Mesenchymal stem cell (in vitro differentiated cells and primary cell): ENCODE data around the gene AGTPBP1.

Experiments used
- DNase-seq: peaks from one replicate; pipeline ENCODE4 v3.0.0-alpha.2; 2013
- H2AFZ ChIP-seq: one replicate; pipeline ENCODE4 v1.6.1; 2013; ENCODE audit warnings: low read depth, mild to moderate bottlenecking, control low read depth, inconsistent platforms, low read length, moderate library complexity
- H2AK5ac ChIP-seq: 2 replicates; pipeline ENCODE4 v1.6.1; 2013; ENCODE audit warnings: low read length, moderate library complexity, mild to moderate bottlenecking, inconsistent platforms; ENCODE audit not compliant: severe bottlenecking
- H2BK120ac ChIP-seq: one replicate; pipeline ENCODE4 v1.6.1; 2013; ENCODE audit warnings: low read depth, mild to moderate bottlenecking, inconsistent platforms, low read length, moderate library complexity
- H2BK12ac ChIP-seq, 2 experiments: one replicate each; pipeline ENCODE4 v1.6.1; 2013; ENCODE audit warnings: inconsistent platforms in 2 of 2, low read length in 2 of 2, mild to moderate bottlenecking in 2 of 2, moderate library complexity in 2 of 2, control low read depth in 1 of 2
- H2BK15ac ChIP-seq: one replicate; pipeline ENCODE4 v1.6.1; 2013; ENCODE audit warnings: mild to moderate bottlenecking, low read depth, inconsistent platforms; ENCODE audit not compliant: poor library complexity, severe bottlenecking
- H2BK5ac ChIP-seq: 2 replicates; pipeline ENCODE4 v1.6.1; 2013; ENCODE audit warnings: low read depth, mild to moderate bottlenecking, low read length, control low read depth, inconsistent platforms; ENCODE audit not compliant: poor library complexity, severe bottlenecking
- H3K14ac ChIP-seq, 2 experiments: one replicate each; pipeline ENCODE4 v1.6.1; 2013; ENCODE audit warnings: inconsistent platforms in 2 of 2, low read length in 2 of 2, control low read depth in 1 of 2, mild to moderate bottlenecking in 1 of 2, moderate library complexity in 1 of 2
- H3K18ac ChIP-seq, 2 experiments: one replicate each; pipeline ENCODE4 v1.6.1; 2013; ENCODE audit warnings: inconsistent platforms in 2 of 2, low read length in 2 of 2, control low read depth in 1 of 2, low read depth in 1 of 2, mild to moderate bottlenecking in 1 of 2
- H3K23ac ChIP-seq, 2 experiments: one replicate each; pipeline ENCODE4 v1.6.1; 2013; ENCODE audit warnings: inconsistent platforms in 2 of 2, low read length in 2 of 2, mild to moderate bottlenecking in 2 of 2, moderate library complexity in 2 of 2, control low read depth in 1 of 2
- H3K27ac ChIP-seq: 2 replicates; pipeline ENCODE4 v1.5.1; 2013; ENCODE audit warnings: mild to moderate bottlenecking, moderate library complexity, low read length, control low read depth, inconsistent platforms; ENCODE audit not compliant: poor library complexity, severe bottlenecking
- H3K27me3 ChIP-seq, 2 experiments: 2 replicates each; pipeline versions ENCODE4 v1.6.1 to v1.7.0; 2013; ENCODE audit warnings: low read length in 2 of 2, mild to moderate bottlenecking in 2 of 2, moderate library complexity in 2 of 2, control low read depth in 1 of 2, inconsistent platforms in 1 of 2; ENCODE audit not compliant: control insufficient read depth in 1 of 2, insufficient read depth in 1 of 2
- H3K36me3 ChIP-seq, 2 experiments: 2 replicates each; pipeline versions ENCODE4 v1.6.1 to v1.7.0; 2013; ENCODE audit warnings: low read length in 2 of 2, control low read depth in 1 of 2, inconsistent platforms in 1 of 2, low read depth in 1 of 2, mild to moderate bottlenecking in 1 of 2; ENCODE audit not compliant: insufficient read depth in 2 of 2, control insufficient read depth in 1 of 2
- H3K4ac ChIP-seq, 2 experiments: one replicate each; pipeline ENCODE4 v1.6.1; 2013; ENCODE audit warnings: inconsistent platforms in 2 of 2, low read length in 2 of 2, mild to moderate bottlenecking in 2 of 2, moderate library complexity in 2 of 2, control low read depth in 1 of 2, low read depth in 1 of 2
- H3K4me1 ChIP-seq: 2 replicates; pipeline ENCODE4 v1.6.1; 2013; ENCODE audit warnings: low read depth, low read length, control low read depth; ENCODE audit not compliant: control insufficient read depth, insufficient read depth
- H3K4me2 ChIP-seq: 2 replicates; pipeline ENCODE4 v1.6.1; 2013; ENCODE audit warnings: low read length, mild to moderate bottlenecking, inconsistent platforms; ENCODE audit not compliant: poor library complexity, severe bottlenecking
- H3K4me3 ChIP-seq, 2 experiments: 2 replicates each; pipeline versions ENCODE4 v1.5.1 to v1.7.0; 2013; ENCODE audit warnings: low read length in 2 of 2, mild to moderate bottlenecking in 2 of 2, control low read depth in 1 of 2, low read depth in 1 of 2; ENCODE audit not compliant: insufficient read depth in 1 of 2
- H3K79me1 ChIP-seq: replicated peaks from 2 replicates; pipeline ENCODE4 v1.6.1; 2013; ENCODE audit warnings: mild to moderate bottlenecking, control low read depth, low read length, inconsistent platforms; ENCODE audit not compliant: poor library complexity, severe bottlenecking
- H3K9ac ChIP-seq: 2 replicates; pipeline ENCODE4 v1.7.0; 2013; ENCODE audit warnings: mild to moderate bottlenecking, low read length, moderate library complexity
- H3K9me3 ChIP-seq: 2 replicates; pipeline ENCODE4 v1.7.0; 2013; ENCODE audit warnings: mild to moderate bottlenecking, low read length; ENCODE audit not compliant: control insufficient read depth
- H4K8ac ChIP-seq: one replicate; pipeline ENCODE4 v1.6.1; 2013; ENCODE audit warnings: inconsistent platforms, mild to moderate bottlenecking, low read length, moderate library complexity
- H4K91ac ChIP-seq: one replicate; pipeline ENCODE4 v1.6.1; 2013; ENCODE audit warnings: mild to moderate bottlenecking, low read length, inconsistent platforms
- WGBS: methylation state at CpG from one replicate; pipeline ENCODE4 v1.1.7; 2013; ENCODE audit warnings: mixed read lengths; 5-methylcytosine and 5-hydroxymethylcytosine counted together

The AGTPBP1 gene

DNA sequence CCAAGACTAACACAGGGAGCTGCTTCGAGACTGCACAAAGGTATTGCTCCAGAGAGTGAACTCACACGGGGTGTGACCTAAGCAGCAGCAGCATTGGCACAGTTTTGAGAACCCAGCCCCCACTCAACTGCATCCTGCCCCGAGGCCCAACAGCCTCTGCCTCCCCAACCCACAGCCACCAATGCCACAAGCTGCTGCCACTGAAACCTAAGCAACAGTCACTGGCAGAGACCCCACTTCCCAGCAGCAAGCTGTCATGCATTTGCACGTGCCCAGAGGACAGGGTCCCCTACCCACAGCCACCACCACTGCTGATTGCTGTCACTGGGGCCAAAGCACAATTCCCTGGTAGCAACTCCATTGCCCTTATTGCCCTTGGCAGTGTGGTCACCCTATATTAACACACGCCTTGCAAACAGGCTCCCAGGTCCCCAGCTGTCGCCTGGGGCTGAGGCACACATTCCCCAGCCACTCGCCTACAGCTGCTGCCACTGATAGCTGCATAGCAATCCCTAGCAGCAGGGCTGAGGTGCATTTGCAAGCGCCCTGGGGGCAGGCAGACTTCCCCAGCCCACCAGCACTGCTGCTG is 141.0 kb downstream of the AGTPBP1 start:
- no peak overlapping the region for H2BK15ac ChIP-seq
- H3K4me1 ChIP-seq = peaks cover 5% of the 10 kb centered on the region
- no peak overlapping the region for H3K4ac ChIP-seq
- no peak overlapping the region for H2BK5ac ChIP-seq
- no peak overlapping the region for H2AK5ac ChIP-seq
- H2BK12ac ChIP-seq = no peak overlapping the region
- no peak for DNase-seq
- H3K27ac ChIP-seq = no peak overlapping the region
- H3K36me3 ChIP-seq = peaks cover 0 to 9% of the 10 kb centered on the region in 2 experiments
- H3K4me3 ChIP-seq = no peak overlapping the region
- H3K27me3 ChIP-seq = no peaks in the 10 kb centered on the region
- no peak overlapping the region for H4K91ac ChIP-seq
- no peak overlapping the region for H3K4me2 ChIP-seq
- H3K79me1 ChIP-seq = peaks cover 26% of the 10 kb centered on the region
- no peak overlapping the region for H2BK120ac ChIP-seq
- peak overlapping the region in 1 of 2 experiments; percentile 71 for H3K23ac ChIP-seq
- peak overlapping the region in 1 of 2 experiments; percentile 0 for H3K18ac ChIP-seq
- no peak overlapping the region for H2AFZ ChIP-seq
- H3K14ac ChIP-seq = peak overlapping the region in 1 of 2 experiments; percentile 13
- 89% methylated on average over 8 of the region's 8 CpGs for WGBS
- no peak overlapping the region for H3K9ac ChIP-seq
- H4K8ac ChIP-seq = no peak overlapping the region
- peaks cover 8% of the 10 kb centered on the region for H3K9me3 ChIP-seq

GRCh38 chr9:85599540-85600105 is 142.1 kb downstream of the AGTPBP1 start:
- no peak overlapping the region for H4K8ac ChIP-seq
- no peak overlapping the region for H2BK15ac ChIP-seq
- H3K79me1 ChIP-seq = peaks cover 26% of the 10 kb centered on the region
- no peak overlapping the region for H3K27ac ChIP-seq
- H3K4me3 ChIP-seq = no peak overlapping the region
- H3K4ac ChIP-seq = no peak overlapping the region
- no peak overlapping the region for H2BK12ac ChIP-seq
- no peak overlapping the region for H4K91ac ChIP-seq
- H3K18ac ChIP-seq = no peak overlapping the region
- H3K14ac ChIP-seq = no peak overlapping the region
- H3K9me3 ChIP-seq = peaks cover 8% of the 10 kb centered on the region
- no peaks in the 10 kb centered on the region for H3K27me3 ChIP-seq
- peaks cover 5% of the 10 kb centered on the region for H3K4me1 ChIP-seq
- no peak overlapping the region for H2AFZ ChIP-seq
- no peak for DNase-seq
- no peak overlapping the region for H2BK5ac ChIP-seq
- WGBS = 60% methylated on average over 1 of the region's 3 CpGs
- H3K23ac ChIP-seq = no peak overlapping the region
- H2BK120ac ChIP-seq = no peak overlapping the region
- no peak overlapping the region for H3K9ac ChIP-seq
- no peak overlapping the region for H3K4me2 ChIP-seq
- H3K36me3 ChIP-seq = peaks cover 0 to 9% of the 10 kb centered on the region in 2 experiments
- H2AK5ac ChIP-seq = no peak overlapping the region

DNA sequence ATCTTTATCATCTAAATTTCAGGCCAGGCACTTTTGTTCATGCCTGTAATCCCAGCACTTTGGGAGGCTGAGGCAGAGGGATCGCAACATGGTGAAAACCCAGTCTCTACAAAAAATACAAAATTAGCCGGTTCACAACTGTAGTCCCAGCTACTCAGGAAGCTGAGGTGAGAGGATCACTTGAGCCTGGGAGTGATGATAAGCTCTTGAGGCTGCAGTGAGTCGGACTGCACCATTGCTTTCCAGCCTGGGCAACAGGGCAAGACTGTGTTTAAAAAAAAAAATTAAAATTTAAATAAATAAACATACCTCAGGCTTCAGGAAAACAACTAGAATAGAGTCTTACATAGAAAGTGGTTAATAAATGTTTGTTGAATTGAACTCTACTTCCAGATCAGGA is 147.4 kb downstream of the AGTPBP1 start:
- H2BK15ac ChIP-seq = no peak overlapping the region
- no peak overlapping the region for H3K14ac ChIP-seq

DNA sequence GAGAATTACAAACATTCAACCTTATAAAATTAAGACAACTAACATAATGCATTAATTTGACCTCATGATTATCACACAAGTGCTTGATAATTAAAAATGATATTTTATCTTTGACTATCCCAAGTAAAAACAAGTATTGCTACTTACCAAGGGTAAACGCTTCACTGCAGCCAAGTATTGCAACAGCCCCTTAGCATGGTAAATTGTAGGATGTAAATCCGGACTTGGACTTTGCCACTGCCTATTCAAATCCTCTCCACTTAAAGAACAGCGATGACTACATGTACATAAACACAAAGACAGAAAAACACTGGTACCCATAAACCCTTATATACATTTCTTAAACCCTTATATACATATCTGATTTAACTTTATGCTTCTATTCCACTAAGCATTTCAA is 155.1 kb downstream of the AGTPBP1 start:
- H3K9me3 ChIP-seq = no peaks in the 10 kb centered on the region
- no peak overlapping the region for H2BK5ac ChIP-seq
- no peak overlapping the region for H2BK15ac ChIP-seq

More for the DNA sequence above, 147.4 kb downstream of the AGTPBP1 start:
- H2BK5ac ChIP-seq = no peak overlapping the region
- H3K4me2 ChIP-seq = no peak overlapping the region
- H3K4me3 ChIP-seq = no peak overlapping the region
- no peak overlapping the region for H3K4ac ChIP-seq
- no peaks in the 10 kb centered on the region for H3K79me1 ChIP-seq
- no peak overlapping the region for H2BK120ac ChIP-seq
- no peaks in the 10 kb centered on the region for H3K36me3 ChIP-seq
- WGBS = 100% methylated on average over 2 of the region's 3 CpGs
- no peaks in the 10 kb centered on the region for H3K9me3 ChIP-seq
- H2AK5ac ChIP-seq = no peak overlapping the region
- H4K91ac ChIP-seq = no peak overlapping the region
- H3K27ac ChIP-seq = no peak overlapping the region
- H3K9ac ChIP-seq = no peak overlapping the region
- H3K23ac ChIP-seq = no peak overlapping the region
- no peak overlapping the region for H3K18ac ChIP-seq
- no peak overlapping the region for H4K8ac ChIP-seq
- no peaks in the 10 kb centered on the region for H3K4me1 ChIP-seq
- no peak overlapping the region for H2AFZ ChIP-seq
- H2BK12ac ChIP-seq = no peak overlapping the region
- H3K27me3 ChIP-seq = no peaks in the 10 kb centered on the region
- DNase-seq = no peak

More for the DNA sequence above, 155.1 kb downstream of the AGTPBP1 start:
- Histone ChIP-seq H3K23ac (no peak overlapping the region), H3K79me1 (no peaks in the 10 kb centered on the region), H3K27ac (no peak overlapping the region), H3K9ac (no peak overlapping the region), H3K4ac (no peak overlapping the region), H2BK120ac (no peak overlapping the region), H3K18ac (no peak overlapping the region), H3K14ac (no peak overlapping the region), H4K91ac (no peak overlapping the region), H2AK5ac (no peak overlapping the region), H3K4me2 (no peak overlapping the region), H2BK12ac (no peak overlapping the region), H3K4me3 (no peak overlapping the region), H3K36me3 (peaks cover 3 to 4% of the 10 kb centered on the region in 2 experiments), H3K4me1 (no peaks in the 10 kb centered on the region), H3K27me3 (no peaks in the 10 kb centered on the region), H2AFZ (no peak overlapping the region), H4K8ac (no peak overlapping the region)
- no peak for DNase-seq
- 97% methylated on average over 3 of the region's 3 CpGs for WGBS
